Nephron progenitor cell (in vitro differentiated cells): ENCODE results near the gene AQP10.

Experiments
- DNase-seq: peaks from one replicate; pipeline ENCODE4 v3.0.0; 2021
- H3K27ac Mint-ChIP-seq: 2 replicates; pipeline ENCODE4 v1.8.0; 2021; ENCODE audit warnings: mild to moderate bottlenecking, moderate library complexity, mixed read lengths
- H3K27me3 Mint-ChIP-seq: 2 replicates; pipeline ENCODE4 v1.8.0; 2021; ENCODE audit warnings: mild to moderate bottlenecking, low read depth, mixed read lengths; ENCODE audit not compliant: poor library complexity
- H3K36me3 Mint-ChIP-seq: 2 replicates; pipeline ENCODE4 v1.8.0; 2021; ENCODE audit warnings: low read depth, mixed read lengths
- H3K4me1 Mint-ChIP-seq: 2 replicates; pipeline ENCODE4 v1.8.0; 2021; ENCODE audit warnings: mixed read lengths
- H3K4me3 Mint-ChIP-seq: 2 replicates; pipeline ENCODE4 v1.8.0; 2021; ENCODE audit warnings: mild to moderate bottlenecking, moderate library complexity, mixed read lengths
- H3K9me3 Mint-ChIP-seq: 2 replicates; pipeline ENCODE4 v1.8.0; 2021; ENCODE audit warnings: mild to moderate bottlenecking, moderate library complexity, mixed read lengths
- CTCF ChIP-seq: fragments of 200-600 bp; sonication (generic); IDR thresholded peaks from 2 replicates; pipeline ENCODE4 v1.5.0; 2021; ENCODE audit warnings: antibody characterized with exemption

Gene AQP10

GRCh38 chr1:154342836-154343472, 22.1 kb downstream of the AQP10 start:
- H3K36me3 Mint-ChIP-seq: peaks cover 78% of the 10 kb centered on the region
- TF ChIP-seq CTCF: no peak
- no peak overlapping the region for H3K27ac Mint-ChIP-seq
- H3K4me1 Mint-ChIP-seq: no peaks in the 10 kb centered on the region
- H3K27me3 Mint-ChIP-seq: no peaks in the 10 kb centered on the region
- no peak for DNase-seq
- no peaks in the 10 kb centered on the region for H3K9me3 Mint-ChIP-seq
- no peak overlapping the region for H3K4me3 Mint-ChIP-seq

- no peak overlapping the region for H3K4me3 Mint-ChIP-seq
- peak; percentile 52 for TF ChIP-seq CTCF
- no peak overlapping the region for H3K27ac Mint-ChIP-seq
- peak; percentile 53 for DNase-seq
- no peaks in the 10 kb centered on the region for H3K4me1 Mint-ChIP-seq
- no peaks in the 10 kb centered on the region for H3K9me3 Mint-ChIP-seq
- H3K36me3 Mint-ChIP-seq: peaks cover 72% of the 10 kb centered on the region
- no peaks in the 10 kb centered on the region for H3K27me3 Mint-ChIP-seq
Measured at GRCh38 chr1:154344977-154345837, 24.3 kb downstream of the AQP10 start.

GRCh38 chr1:154346276-154346917, 25.5 kb downstream of the AQP10 start:
- DNase-seq: no peak
- H3K9me3 Mint-ChIP-seq: no peaks in the 10 kb centered on the region
- peaks cover 65% of the 10 kb centered on the region for H3K36me3 Mint-ChIP-seq
- H3K27ac Mint-ChIP-seq: no peak overlapping the region
- H3K27me3 Mint-ChIP-seq: peaks cover under 1% of the 10 kb centered on the region
- no peak overlapping the region for H3K4me3 Mint-ChIP-seq
- no peaks in the 10 kb centered on the region for H3K4me1 Mint-ChIP-seq
- TF ChIP-seq CTCF: no peak

- Mint-ChIP-seq H3K27me3 (peaks cover 9% of the 10 kb centered on the region), H3K36me3 (peaks cover 59% of the 10 kb centered on the region), H3K27ac (no peak overlapping the region), H3K9me3 (no peaks in the 10 kb centered on the region), H3K4me3 (no peak overlapping the region), H3K4me1 (peaks cover 8% of the 10 kb centered on the region)
- no peak for DNase-seq
- TF ChIP-seq CTCF: no peak
Measured at GRCh38 chr1:154347961-154348360, 27.1 kb downstream of the AQP10 start.

- Mint-ChIP-seq H3K36me3 (peaks cover 54% of the 10 kb centered on the region), H3K9me3 (no peaks in the 10 kb centered on the region), H3K27ac (no peak overlapping the region), H3K4me1 (peaks cover 14% of the 10 kb centered on the region), H3K4me3 (no peak overlapping the region), H3K27me3 (peaks cover 14% of the 10 kb centered on the region)
- no peak for TF ChIP-seq CTCF
- no peak for DNase-seq
Measured at GRCh38 chr1:154348429-154349076, 27.7 kb downstream of the AQP10 start.
